GM18511 (cell line): ENCODE results near the gene PRMT3.
"Not testable (repeated sequence)": the region's sequence is repeated elsewhere in the genome, so short reads cannot be mapped to it uniquely, and the experiment has no call there.

Experiments
- ATAC-seq: cut with Tn5 transposase; IDR thresholded peaks from one replicate; pipeline ENCODE4 v1.9.1; 2021; ENCODE audit warnings: mild to moderate bottlenecking, moderate library complexity; ENCODE audit not compliant: unreplicated experiment

The PRMT3 gene

DNA sequence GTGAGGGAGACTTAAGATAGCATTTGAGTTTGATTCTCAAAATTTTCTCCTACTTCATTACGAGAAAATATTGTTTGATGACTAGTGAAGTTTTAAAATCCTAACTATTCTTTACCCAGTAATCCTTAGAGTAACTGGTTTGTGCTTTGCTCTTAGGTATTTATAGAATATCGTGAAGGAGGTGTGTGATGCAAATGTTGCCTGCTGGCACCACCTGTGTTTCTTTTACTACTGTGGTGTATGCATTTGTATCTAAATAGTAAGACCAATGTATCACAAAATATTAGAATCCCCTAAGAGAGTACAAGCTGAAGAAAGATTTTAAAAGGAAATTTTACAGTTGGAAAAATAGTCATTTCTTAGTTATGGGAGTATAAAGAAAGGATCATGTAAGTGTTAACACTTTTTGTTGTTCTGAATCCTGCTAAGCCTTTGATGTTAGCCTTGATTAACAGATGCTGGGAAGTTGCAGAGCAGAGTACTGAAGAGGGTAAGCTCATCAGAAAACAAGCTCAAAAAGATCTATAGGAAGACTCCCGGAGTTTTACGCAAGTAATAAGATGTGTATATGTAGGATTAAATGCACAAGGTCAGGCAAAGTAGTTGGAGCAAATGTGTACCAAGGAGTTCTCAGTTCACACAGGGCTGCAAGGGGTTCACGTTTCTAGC, 109.7 kb downstream of the PRMT3 start:
- no peak for ATAC-seq

DNA sequence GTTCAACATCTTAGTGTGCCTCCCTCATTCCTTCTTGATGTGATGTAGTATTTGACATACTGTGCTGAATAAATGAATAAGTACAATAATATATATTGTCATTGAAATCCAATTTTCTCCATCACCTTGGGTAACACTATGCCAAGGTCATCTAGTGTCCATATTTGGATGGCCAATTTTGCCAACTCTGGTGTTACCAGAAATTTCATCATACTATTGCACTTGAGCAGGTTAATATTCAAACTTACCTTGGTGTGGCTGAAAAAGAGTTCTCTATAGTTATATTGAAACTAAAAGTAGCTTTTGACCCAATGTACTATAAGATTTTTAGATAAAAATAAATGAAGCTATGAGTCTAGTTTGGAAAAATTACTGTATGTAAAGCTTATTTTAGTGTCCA, 113.7 kb downstream of the PRMT3 start:
- peak; percentile 87 for ATAC-seq

DNA sequence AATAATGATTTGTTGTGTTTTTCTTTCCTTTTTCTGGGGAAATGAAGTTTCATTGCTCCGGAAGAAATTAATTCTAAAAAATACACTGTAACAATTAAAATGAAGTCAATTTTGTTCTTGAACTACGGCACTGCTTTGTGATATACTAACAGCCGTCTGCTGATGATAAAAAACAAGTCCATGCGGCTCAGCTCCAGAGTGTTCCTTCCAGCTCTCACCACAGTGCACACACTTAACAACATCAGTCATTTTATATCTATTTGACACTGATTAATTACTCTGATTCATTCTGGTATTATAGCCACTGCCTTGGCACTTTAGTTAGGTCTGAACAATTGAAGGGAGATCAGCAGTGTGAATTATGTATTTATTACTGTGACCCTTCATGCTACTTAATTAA, 114.5 kb downstream of the PRMT3 start:
- ATAC-seq, result no peak

DNA sequence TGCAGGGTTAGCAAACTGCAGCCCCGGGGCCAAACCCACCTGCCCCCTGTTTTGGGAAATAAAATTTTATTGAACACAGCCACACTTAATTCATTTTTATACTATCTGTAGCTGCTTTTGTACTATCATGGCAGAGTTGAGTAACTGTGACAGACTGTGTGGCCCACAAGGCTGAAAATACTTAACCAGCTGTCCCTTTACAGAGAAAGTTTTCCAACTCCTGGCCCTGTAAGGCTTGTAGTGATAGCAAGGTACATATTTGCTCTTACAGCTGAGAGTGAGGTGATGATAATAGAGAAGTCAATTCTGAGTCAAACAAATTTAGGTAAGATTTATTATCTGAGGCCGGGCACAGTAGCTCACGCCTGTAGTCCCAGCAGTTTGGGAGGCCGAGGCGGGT, 124.5 kb downstream of the PRMT3 start:
- ATAC-seq, result no peak

DNA sequence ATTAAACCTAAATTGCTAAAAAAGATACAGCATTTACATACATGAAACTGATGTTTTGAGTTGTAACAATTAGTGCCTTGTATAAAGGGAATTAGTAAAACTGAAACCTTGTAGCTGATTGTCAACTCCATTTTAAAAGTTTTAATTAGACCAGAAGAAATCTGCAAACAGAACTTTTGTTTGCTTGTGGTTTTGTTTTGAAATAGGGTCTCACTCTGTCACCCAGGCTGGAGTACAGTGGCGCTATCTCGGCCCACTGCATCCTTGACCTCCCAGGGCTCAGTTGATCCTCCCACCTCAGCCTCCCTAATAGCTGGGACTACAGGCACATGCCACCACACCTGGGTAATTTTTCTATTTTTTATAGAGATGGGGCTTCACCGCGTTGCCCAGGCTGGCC, 125.4 kb downstream of the PRMT3 start:
- ATAC-seq, result no peak

DNA sequence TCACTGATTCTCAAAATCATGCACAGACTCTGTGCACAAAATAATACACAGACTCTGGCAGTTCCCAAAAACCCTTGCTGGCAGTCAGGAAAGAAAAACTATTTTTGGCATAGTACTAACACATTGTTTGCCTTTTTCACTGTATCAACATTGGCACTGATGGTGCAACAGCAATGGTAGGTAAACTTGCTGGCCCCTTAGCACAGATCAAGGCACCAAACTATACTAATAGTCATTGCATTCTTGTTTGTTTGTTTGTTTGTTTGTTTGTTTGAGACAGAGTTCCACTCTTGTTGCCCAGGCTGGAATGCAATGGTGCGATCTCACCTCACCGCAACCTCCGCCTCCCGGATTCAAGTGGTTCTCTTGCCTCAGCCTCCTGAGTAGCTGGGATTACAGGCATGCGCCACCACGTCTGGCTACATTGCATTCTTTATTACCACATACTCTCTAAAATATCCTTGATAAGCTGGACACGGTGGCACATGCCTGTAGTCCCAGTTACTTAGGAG, 130.9 kb downstream of the PRMT3 start:
- ATAC-seq, result no peak

DNA sequence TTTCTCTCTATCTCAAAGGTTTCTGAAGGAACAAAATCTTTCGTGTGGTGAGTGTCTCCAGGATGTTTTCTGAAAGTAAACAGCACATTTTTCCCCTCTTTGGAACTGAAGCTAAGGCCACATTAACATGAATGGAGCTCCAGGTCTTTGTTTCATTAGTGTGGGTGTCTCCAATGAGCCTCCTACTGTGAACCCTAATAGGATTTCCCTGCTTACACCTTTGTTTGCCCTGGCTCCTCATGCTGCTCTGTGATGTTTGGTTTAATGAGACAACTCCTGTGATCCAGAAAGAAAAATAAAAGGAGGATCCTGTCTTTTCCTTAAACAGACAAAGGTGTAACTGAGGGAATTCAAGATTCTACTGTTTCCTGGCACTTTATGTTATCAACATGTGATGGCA, 135.0 kb downstream of the PRMT3 start:
- ATAC-seq, result no peak

DNA sequence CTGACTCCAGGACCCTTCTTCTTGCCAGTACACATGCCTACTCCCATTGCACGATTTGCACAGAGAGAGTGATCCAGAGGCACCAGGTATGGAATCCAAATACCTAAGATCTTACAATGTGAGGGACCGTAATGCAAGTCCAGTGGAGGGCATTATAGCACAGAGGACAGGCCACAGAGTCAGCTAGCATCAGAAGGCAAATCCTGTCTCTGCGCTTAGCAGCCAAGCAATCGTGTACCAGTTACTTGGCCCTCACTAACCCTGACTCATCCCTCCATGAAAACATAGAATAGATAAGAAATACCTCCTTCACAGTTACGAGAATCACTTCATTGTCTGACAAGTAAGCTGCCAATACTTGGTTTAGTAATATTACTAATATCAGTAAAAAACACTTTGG, 142.2 kb downstream of the PRMT3 start:
- ATAC-seq, result no peak

DNA sequence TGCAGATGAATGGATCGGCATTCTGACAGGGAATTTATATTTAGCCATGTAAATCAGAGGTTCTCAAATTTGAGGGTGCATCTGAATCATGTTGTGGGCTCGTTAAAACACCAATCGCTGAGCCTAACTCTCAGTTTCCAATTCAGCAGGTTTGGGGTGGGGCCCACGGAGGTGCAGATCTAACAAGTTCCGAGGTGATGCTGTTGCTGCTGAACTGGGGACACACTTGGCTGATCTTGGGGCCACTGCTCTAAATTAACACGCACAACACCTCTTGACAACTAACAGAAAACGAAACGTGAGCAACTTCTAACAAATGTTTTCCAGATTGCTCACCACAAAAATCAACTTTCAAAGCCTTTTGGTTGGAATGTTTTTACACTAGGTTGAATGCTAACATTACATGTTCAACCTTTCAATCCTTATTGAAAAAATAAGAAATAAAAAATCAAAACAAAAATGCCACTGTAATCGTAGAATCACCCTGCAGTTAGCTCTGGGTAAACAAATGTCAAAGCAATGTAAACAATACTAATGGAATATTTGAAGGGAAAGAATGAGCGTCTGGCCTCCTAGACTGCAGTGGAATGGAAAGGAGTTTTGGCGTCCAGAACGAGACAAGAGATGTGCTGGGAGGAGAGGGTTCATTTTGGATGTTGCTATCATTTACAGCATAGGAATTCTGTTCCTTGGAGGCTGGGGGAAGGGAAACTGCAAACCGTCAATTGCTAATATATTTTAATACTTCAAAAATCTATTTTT, 143.6 kb downstream of the PRMT3 start:
- ATAC-seq, result peak; percentile 79

DNA sequence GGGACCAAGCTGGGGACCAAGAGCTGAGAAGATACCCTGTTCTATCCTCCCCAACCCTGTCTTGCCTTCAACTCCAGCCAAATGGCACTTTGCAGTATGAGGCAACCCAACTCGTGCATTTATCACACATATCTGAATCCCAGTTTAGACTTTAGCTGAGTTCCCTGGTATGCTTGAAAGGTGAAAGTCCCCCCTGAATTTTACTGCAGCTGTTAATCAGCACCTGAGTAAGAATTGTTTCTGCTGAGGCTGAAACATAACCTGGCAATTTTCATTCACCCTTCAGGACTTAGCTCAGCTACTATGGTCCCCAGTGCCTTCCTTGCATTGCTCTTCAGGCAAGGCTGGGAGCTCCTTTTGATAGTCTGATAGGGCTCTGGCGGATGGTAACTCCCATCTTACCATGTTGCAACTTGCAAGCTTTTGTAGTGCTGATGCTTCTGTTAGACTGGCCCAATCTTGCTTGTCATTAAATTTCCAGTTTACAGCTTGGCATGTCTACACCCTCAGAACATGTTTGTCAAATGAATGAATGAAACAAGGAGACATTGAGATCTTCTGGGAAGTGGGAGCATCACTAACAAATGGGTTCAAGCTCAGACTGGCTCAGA, 147.9 kb downstream of the PRMT3 start:
- ATAC-seq, result no peak

DNA sequence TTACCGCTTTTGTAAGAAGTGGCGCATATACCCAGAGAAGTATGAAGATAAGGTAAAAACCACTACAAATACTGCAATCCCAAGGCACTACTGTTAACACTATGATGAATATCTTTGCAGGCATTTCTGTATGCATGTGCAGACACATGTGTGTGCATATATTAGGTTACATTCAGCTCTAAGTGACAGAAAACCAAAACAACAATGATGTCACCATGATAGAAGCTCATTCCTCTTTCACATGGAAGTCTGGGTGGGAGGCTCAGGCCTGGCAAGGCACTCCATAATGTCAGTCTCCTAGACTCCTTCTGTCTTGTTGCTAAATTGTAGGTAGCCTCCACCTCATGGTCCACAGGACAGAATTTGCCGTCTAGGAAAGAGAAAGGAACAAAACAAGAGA, 148.8 kb downstream of the PRMT3 start:
- ATAC-seq, result no peak

DNA sequence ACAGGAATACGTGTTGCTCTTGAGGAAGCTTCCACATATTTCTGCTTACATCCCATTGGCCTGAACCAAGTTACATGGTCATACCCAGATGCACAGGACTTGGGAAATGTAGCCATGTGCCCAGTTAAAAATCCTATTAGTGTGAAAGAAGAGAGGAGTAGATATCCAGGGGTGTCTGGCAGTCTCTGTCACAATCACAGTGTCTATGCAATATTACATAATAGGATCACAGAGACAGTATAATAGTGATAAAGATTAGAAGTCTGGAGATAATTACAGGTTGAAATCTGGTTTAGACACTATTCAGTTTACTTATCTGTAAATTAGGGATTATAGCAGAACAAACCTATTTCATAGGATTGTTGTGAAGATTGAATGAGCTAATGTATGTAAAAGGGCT, 149.3 kb downstream of the PRMT3 start:
- ATAC-seq, result no peak

DNA sequence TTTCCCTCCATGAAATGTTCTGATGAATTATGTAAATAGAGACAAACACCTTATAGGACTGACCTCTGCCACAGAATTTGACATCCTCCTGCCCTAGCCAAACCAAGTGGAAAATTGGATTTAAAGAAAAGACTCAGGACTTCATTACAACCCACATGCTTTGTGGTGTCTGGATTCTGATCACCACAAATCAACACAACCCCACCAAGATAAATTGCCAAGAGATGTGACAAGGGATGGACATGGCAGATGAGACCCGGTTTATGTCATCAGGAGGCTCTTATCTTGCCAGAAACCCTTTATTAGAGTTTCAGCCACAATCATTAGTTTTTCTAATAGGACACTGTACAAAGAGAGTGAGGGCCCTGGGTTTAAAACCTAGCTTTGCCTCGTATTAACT, 154.0 kb downstream of the PRMT3 start:
- no peak for ATAC-seq

DNA sequence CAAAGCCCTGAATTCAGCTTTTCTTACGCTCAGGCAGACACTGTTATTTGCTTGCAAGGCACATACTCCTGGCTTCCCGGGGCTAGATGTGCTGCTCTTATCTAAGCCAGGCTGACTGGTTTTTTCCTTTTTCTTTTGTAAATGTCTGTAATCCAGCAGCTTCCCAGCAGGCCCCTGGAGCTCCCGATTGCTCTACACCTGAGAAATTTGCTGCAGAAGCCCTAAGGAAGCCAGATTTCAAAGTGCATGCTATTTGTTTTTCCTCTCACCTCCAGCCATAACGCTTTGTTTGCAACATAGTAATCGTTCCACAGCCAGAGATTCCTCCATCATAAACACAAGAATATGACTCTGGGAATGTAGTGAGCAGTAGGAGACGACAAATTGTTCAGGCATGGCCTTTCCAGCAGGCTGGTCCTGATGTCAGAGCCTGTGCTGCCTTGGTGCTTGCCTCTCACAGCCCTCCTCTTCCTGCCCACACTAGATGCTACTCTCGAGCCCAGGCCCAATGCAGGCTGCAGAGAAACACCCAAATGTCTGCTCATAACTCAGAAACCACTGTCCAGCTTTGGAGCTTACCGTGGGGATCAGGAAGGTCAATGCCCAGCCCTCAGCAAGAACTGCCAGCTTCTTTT, 157.2 kb downstream of the PRMT3 start:
- ATAC-seq, result no peak

DNA sequence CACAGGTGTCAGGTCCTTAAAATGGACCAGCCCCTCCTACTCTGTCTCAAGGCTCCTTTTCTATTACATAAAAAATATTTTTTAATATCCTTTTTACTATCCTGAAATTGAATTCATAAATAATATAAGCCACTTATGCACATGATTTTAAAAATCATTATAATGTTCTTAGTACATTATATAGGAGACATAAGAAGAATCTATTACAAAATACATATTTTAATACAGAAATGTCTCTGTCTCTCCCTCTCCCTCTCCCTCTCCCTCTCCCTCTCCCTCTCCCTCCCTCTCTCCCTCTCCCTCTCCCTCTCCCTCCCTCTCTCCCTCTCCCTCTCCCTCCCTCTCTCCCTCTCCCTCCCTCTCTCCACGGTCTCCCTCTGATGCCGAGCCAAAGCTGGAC, 159.9 kb downstream of the PRMT3 start:
- ATAC-seq, result no peak

DNA sequence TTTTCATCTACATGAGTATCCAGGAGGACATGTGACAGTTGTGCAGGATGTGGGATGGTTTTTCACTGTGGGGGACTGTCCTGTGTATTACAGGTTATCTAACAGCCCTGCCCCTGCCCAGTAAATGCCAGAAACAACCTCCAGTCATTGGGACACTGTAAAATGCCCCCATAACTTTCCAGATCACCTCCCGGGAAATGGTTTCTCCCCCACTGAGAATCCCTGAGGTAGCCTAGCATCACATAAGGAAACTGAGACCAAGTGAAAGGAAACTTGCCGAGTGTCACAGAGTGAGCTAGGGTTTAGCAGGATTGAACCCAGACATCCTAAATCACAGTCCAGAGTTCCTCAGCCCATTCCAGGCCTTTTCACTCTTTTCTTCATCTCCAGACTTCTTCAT, 163.6 kb downstream of the PRMT3 start:
- ATAC-seq, result no peak

DNA sequence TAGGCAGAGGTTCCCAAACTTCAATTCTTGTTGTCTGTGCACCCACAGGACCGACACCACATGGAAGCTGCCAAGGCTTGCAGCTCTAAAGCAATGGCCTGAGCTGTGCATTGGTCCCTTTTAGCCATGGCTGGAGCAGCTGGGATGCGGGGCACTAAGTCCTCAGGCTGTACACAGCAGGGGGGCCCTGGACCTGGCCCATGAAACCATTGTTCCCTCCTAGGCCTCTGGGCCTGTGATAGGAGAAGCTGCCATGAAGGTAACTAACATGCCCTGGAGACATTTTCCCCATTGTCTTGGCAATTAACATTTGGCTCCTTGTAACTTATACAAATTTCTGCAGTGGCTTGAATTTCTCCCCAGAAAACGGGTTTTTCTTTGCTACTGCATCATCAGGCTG, 168.3 kb downstream of the PRMT3 start:
- no peak for ATAC-seq

DNA sequence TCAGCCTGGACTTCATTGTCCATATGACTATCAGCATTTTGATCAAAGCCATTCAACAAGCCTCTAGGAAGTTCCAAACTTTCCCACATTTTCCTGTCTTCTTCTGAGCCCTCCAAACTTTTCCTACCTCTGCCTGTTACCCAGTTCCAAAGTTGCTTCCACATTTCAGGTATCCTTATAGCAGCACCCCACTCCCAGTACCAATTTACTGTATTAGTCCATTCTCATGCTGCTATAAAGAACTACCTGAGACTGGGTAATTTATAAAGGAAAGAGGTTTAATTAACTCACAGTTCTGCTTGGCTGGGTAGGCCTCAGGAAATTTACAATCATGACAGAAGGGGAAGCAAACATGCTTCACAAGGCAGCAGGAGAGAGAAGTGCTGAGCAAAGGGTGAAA, 168.9 kb downstream of the PRMT3 start:
- ATAC-seq, result not testable (repeated sequence)

DNA sequence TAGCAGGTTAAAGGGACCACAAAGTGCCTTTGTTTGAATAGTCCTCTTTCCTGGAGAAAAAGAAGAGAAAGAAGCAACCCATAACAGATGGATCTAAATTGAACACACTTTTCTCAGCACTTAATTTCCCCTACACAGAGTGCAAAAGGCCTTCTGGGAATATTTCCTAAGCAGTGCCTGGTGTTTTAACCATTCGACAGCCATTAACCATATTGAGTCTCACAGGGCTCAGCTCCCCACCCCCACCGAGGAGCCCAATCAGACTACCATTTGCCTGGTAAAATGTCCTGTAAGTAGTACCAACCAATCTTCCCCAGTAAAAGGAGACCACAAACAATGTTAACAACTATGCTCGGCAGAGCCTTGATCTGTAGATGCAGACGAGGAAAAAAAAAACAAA, 171.2 kb downstream of the PRMT3 start:
- ATAC-seq, result no peak
